Hepatocyte (in vitro differentiated cells): ENCODE data around the gene KLF2.

Experiments used
- EZH2 ChIP-seq: fragments of 200-600 bp; sonication (generic); IDR thresholded peaks from 2 replicates; pipeline ENCODE4 v1.6.1; 2016; ENCODE audit warnings: antibody characterized with exemption, mild to moderate bottlenecking, borderline replicate concordance
- EZH2phosphoT487 ChIP-seq: fragments of 200-600 bp; sonication (generic); IDR thresholded peaks from one replicate; pipeline ENCODE4 v1.6.1; 2018; ENCODE audit warnings: antibody characterized with exemption, mild to moderate bottlenecking, low read depth, moderate library complexity; ENCODE audit not compliant: unreplicated experiment, severe bottlenecking
- TF ChIP-seq, protein P1 (sequence below): fragments of 200-600 bp; sonication (generic); IDR thresholded peaks from 2 replicates; pipeline ENCODE4 v1.5.1; 2016; ENCODE audit warnings: antibody characterized with exemption, mild to moderate bottlenecking; ENCODE audit not compliant: poor library complexity

DNA sequence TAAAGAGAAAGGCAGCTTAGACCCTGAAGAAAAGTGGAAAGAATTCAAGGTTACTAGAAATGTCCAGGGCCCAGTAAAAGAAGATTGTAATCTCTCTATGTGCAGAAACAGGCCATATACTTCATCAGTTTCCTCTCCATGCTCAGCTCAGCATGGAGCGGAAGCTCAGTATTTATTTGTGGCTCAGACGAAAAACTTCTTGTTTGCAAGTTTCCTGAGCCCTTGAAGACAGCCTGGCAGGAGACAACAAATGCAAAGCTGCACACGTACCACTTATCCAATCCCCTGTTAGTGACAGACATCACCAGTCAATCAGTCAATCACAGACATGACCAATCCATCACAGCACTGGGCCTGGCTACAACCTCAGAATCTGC is 8.1 kb upstream of the KLF2 start:
- TF ChIP-seq, protein P1, sequence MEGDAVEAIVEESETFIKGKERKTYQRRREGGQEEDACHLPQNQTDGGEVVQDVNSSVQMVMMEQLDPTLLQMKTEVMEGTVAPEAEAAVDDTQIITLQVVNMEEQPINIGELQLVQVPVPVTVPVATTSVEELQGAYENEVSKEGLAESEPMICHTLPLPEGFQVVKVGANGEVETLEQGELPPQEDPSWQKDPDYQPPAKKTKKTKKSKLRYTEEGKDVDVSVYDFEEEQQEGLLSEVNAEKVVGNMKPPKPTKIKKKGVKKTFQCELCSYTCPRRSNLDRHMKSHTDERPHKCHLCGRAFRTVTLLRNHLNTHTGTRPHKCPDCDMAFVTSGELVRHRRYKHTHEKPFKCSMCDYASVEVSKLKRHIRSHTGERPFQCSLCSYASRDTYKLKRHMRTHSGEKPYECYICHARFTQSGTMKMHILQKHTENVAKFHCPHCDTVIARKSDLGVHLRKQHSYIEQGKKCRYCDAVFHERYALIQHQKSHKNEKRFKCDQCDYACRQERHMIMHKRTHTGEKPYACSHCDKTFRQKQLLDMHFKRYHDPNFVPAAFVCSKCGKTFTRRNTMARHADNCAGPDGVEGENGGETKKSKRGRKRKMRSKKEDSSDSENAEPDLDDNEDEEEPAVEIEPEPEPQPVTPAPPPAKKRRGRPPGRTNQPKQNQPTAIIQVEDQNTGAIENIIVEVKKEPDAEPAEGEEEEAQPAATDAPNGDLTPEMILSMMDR: no peak
- TF ChIP-seq EZH2 (no peak), EZH2phosphoT487 (no peak)
